ENCODE measurements around the gene CCNT1. TPM values are rescaled to one million over a fixed set of nuclear protein-coding genes. Genes with fewer than 3 reads are reported as not detected.

Gene CCNT1
- total and polyA plus RNA-seq, 10 of the 15 experiments (the other 5 are each of a cell fraction or from before 2014, with no cell fraction given) = 6.3 to 37.3 (median 20.0) TPM

DNA sequence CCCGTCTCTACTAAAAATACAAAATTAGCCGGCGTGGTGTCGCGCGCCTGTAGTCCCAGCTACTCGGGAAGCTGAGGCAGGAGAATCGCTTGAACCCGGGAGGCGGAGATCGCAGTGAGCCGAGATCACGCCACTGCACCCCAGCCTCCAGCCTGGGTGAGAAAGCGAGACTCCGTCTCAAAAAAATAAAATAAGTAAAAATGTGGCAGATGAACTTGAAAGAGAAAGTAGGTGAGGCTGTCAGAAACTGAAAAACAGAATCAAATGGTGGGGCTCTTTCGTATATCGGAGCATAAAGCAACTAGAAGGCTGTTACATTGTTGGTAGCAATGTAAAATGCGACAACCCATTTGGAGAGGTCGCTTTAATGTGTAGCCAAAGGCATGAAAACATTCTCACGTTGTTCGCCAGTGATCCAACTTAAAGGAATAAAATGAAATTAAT is 767 bp upstream of the CCNT1 start (continued):
- TF ChIP-seq ETV6 (conservative IDR thresholded peaks at IDR 0.05 in 1 of 2, IDR thresholded peaks at IDR 0.05 in 1 of 2; ENCODE audit: borderline replicate concordance in 1 of 2, low read depth in 1 of 2) (no peak), PAX5 (IDR thresholded peaks at IDR 0.05; ENCODE audit: borderline replicate concordance, low read depth, low read length) (no peak), CBX3 (IDR thresholded peaks at IDR 0.05; ENCODE audit: borderline replicate concordance, low read depth) (no peak), FOS (IDR thresholded peaks at IDR 0.05; ENCODE audit: borderline replicate concordance, extremely low read depth, insufficient read length) (no peak), ZNF384 (IDR thresholded peaks at IDR 0.05; ENCODE audit: borderline replicate concordance, low read depth, low read length) (no peak), RB1 (IDR thresholded peaks at IDR 0.05; ENCODE audit: borderline replicate concordance) (0 out of 2 replicates have a peak, but pooled peaks have one; percentile 10), STAT1 (conservative IDR thresholded peaks at IDR 0.05) (0 out of 2 replicates have a peak, but pooled peaks have one; percentile 11), STAT3 (IDR thresholded peaks at IDR 0.05; ENCODE audit: low read depth, low read length) (no peak), GABPA (IDR thresholded peaks at IDR 0.05; ENCODE audit: low read depth) (no peak), POLR2A (IDR thresholded peaks at IDR 0.05; ENCODE audit: low read depth, low read length) (no peak), NBN (IDR thresholded peaks at IDR 0.05) (peak; percentile 14; the same call in 1 of the 2 replicates), ZNF217 (IDR thresholded peaks at IDR 0.05) (peak; percentile 98; the same call in 1 of the 2 replicates), HCFC1 (IDR thresholded peaks at IDR 0.05; ENCODE audit: low read length) (no peak), ZNF24 (IDR thresholded peaks at IDR 0.05) (0 out of 2 replicates have a peak, but pooled peaks have one; percentile 54), TBL1XR1 (IDR thresholded peaks at IDR 0.05; ENCODE audit: low read depth, low read length) (no peak), BHLHE40 (IDR thresholded peaks at IDR 0.05; ENCODE audit: borderline replicate concordance in 1 of 2, low read depth in 2 of 2, low read length in 1 of 2) (no peak), ZBED1 (IDR thresholded peaks at IDR 0.05; ENCODE audit: borderline replicate concordance) (no peak)
- TF ChIP-seq, protein P1, sequence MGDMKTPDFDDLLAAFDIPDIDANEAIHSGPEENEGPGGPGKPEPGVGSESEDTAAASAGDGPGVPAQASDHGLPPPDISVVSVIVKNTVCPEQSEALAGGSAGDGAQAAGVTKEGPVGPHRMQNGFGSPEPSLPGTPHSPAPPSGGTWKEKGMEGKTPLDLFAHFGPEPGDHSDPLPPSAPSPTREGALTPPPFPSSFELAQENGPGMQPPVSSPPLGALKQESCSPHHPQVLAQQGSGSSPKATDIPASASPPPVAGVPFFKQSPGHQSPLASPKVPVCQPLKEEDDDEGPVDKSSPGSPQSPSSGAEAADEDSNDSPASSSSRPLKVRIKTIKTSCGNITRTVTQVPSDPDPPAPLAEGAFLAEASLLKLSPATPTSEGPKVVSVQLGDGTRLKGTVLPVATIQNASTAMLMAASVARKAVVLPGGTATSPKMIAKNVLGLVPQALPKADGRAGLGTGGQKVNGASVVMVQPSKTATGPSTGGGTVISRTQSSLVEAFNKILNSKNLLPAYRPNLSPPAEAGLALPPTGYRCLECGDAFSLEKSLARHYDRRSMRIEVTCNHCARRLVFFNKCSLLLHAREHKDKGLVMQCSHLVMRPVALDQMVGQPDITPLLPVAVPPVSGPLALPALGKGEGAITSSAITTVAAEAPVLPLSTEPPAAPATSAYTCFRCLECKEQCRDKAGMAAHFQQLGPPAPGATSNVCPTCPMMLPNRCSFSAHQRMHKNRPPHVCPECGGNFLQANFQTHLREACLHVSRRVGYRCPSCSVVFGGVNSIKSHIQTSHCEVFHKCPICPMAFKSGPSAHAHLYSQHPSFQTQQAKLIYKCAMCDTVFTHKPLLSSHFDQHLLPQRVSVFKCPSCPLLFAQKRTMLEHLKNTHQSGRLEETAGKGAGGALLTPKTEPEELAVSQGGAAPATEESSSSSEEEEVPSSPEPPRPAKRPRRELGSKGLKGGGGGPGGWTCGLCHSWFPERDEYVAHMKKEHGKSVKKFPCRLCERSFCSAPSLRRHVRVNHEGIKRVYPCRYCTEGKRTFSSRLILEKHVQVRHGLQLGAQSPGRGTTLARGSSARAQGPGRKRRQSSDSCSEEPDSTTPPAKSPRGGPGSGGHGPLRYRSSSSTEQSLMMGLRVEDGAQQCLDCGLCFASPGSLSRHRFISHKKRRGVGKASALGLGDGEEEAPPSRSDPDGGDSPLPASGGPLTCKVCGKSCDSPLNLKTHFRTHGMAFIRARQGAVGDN (IDR thresholded peaks at IDR 0.05) = no peak
- TF ChIP-seq, protein P2, sequence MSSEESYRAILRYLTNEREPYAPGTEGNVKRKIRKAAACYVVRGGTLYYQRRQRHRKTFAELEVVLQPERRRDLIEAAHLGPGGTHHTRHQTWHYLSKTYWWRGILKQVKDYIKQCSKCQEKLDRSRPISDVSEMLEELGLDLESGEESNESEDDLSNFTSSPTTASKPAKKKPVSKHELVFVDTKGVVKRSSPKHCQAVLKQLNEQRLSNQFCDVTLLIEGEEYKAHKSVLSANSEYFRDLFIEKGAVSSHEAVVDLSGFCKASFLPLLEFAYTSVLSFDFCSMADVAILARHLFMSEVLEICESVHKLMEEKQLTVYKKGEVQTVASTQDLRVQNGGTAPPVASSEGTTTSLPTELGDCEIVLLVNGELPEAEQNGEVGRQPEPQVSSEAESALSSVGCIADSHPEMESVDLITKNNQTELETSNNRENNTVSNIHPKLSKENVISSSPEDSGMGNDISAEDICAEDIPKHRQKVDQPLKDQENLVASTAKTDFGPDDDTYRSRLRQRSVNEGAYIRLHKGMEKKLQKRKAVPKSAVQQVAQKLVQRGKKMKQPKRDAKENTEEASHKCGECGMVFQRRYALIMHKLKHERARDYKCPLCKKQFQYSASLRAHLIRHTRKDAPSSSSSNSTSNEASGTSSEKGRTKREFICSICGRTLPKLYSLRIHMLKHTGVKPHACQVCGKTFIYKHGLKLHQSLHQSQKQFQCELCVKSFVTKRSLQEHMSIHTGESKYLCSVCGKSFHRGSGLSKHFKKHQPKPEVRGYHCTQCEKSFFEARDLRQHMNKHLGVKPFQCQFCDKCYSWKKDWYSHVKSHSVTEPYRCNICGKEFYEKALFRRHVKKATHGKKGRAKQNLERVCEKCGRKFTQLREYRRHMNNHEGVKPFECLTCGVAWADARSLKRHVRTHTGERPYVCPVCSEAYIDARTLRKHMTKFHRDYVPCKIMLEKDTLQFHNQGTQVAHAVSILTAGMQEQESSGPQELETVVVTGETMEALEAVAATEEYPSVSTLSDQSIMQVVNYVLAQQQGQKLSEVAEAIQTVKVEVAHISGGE (CRISPR knock-in tag; IDR thresholded peaks at IDR 0.05) = no peak
- TF ChIP-seq, protein P3, sequence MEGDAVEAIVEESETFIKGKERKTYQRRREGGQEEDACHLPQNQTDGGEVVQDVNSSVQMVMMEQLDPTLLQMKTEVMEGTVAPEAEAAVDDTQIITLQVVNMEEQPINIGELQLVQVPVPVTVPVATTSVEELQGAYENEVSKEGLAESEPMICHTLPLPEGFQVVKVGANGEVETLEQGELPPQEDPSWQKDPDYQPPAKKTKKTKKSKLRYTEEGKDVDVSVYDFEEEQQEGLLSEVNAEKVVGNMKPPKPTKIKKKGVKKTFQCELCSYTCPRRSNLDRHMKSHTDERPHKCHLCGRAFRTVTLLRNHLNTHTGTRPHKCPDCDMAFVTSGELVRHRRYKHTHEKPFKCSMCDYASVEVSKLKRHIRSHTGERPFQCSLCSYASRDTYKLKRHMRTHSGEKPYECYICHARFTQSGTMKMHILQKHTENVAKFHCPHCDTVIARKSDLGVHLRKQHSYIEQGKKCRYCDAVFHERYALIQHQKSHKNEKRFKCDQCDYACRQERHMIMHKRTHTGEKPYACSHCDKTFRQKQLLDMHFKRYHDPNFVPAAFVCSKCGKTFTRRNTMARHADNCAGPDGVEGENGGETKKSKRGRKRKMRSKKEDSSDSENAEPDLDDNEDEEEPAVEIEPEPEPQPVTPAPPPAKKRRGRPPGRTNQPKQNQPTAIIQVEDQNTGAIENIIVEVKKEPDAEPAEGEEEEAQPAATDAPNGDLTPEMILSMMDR (IDR thresholded peaks at IDR 0.05 in 2 of 3, conservative IDR thresholded peaks at IDR 0.05 in 1 of 3; ENCODE audit: control insufficient read depth in 2 of 3, extremely low read depth in 1 of 3, insufficient read depth in 1 of 3, low read depth in 3 of 3, low read length in 3 of 3) = no peak
